SK-N-SH (cell line): ENCODE measurements around the gene SH3GLB2. TPM values are rescaled to one million over a fixed set of nuclear protein-coding genes. Genes with fewer than 3 reads are reported as not detected.

Experiments
- CTCF ChIA-PET: fragments of 300-600, 350-600 bp; formaldehyde crosslinking; extraction: SDS; loops from one replicate; lab custom pipeline; 2021; lab: Yijun Ruan, JAX
- POLR2A ChIA-PET: fragments of 350-600 bp; sonication (Branson Sonifier 250); formaldehyde crosslinking; extraction: SDS; loops from one replicate; lab custom pipeline; 2020; ENCODE audit warnings: antibody characterized with exemption, inconsistent platforms; lab: Yijun Ruan, JAX
- DNase-seq: peaks from one replicate; pipeline ENCODE4 v3.0.0; 2012
- H2AFZ ChIP-seq: fragments of 200-600 bp; sonication (generic); 2 replicates; pipeline ENCODE4 v1.8.1; 2016; ENCODE audit warnings: antibody characterized with exemption, mild to moderate bottlenecking, low read depth
- H3F3A ChIP-seq: fragments of 200-600 bp; sonication (generic); replicated peaks from 2 replicates; pipeline ENCODE3; 2016; ENCODE audit warnings: antibody characterized with exemption, mild to moderate bottlenecking; ENCODE audit not compliant: insufficient read depth
- H3K27ac ChIP-seq, 2 experiments: fragments of 200-500 bp in 1 of 2; fragments of 200-600 bp in 1 of 2; sonication (Bioruptor generic) in 1 of 2; sonication (generic), shearing (Covaris generic) in 1 of 2; 2 replicates each; pipeline versions ENCODE4 v1.5.1 to v1.6.1; 2014 to 2016; ENCODE audit warnings: low read depth in 2 of 2, inconsistent platforms in 1 of 2, low read length in 1 of 2, mild to moderate bottlenecking in 1 of 2, mixed read lengths in 1 of 2
- H3K27me3 ChIP-seq: fragments of 200-600 bp; sonication (generic), shearing (Covaris generic); 2 replicates; pipeline ENCODE4 v1.6.1; 2016; ENCODE audit warnings: mixed run types; ENCODE audit not compliant: insufficient read depth
- H3K36me3 ChIP-seq, 2 experiments: fragments of 200-500 bp in 1 of 2; fragments of 200-600 bp in 1 of 2; sonication (Bioruptor generic) in 1 of 2; sonication (generic) in 1 of 2; replicated peaks in 1 of 2; 2 replicates each; pipeline versions ENCODE3 to v1.5.1; 2014 to 2016; ENCODE audit warnings: low read length in 1 of 2, mild to moderate bottlenecking in 1 of 2; ENCODE audit not compliant: insufficient read depth in 2 of 2, control insufficient read depth in 1 of 2
- H3K4me1 ChIP-seq, 2 experiments: fragments of 200-500 bp in 1 of 2; fragments of 200-600 bp in 1 of 2; sonication (Bioruptor generic) in 1 of 2; sonication (generic), shearing (Covaris generic) in 1 of 2; 2 replicates each; pipeline versions ENCODE4 v1.5.1 to v1.6.1; 2014 to 2016; ENCODE audit warnings: low read depth in 1 of 2, low read length in 1 of 2, mixed run types in 1 of 2; ENCODE audit not compliant: insufficient read depth in 2 of 2, control insufficient read depth in 1 of 2
- H3K4me2 ChIP-seq: fragments of 200-600 bp; sonication (generic), shearing (Covaris generic); 2 replicates; pipeline ENCODE4 v1.6.1; 2017; ENCODE audit warnings: mixed run types
- H3K4me3 ChIP-seq, 2 experiments: fragments of 200-500 bp in 1 of 2; fragments of 200-600 bp in 1 of 2; sonication (Bioruptor generic) in 1 of 2; sonication (generic), shearing (Covaris generic) in 1 of 2; 2 replicates each; pipeline versions ENCODE4 v1.5.1 to v1.8.1; 2014 to 2016; ENCODE audit warnings: low read depth in 2 of 2, inconsistent platforms in 1 of 2, low read length in 1 of 2, mild to moderate bottlenecking in 1 of 2, mixed read lengths in 1 of 2, moderate library complexity in 1 of 2
- H3K79me2 ChIP-seq: fragments of 200-600 bp; sonication (generic); 2 replicates; pipeline ENCODE4 v1.8.1; 2017; ENCODE audit warnings: mild to moderate bottlenecking; ENCODE audit not compliant: insufficient read depth
- H3K9ac ChIP-seq: fragments of 200-600 bp; sonication (generic); 2 replicates; pipeline ENCODE4 v1.6.1; 2017; ENCODE audit warnings: mixed run types
- H3K9me2 ChIP-seq: fragments of 200-600 bp; sonication (generic); 2 replicates; pipeline ENCODE4 v1.6.1; 2017; ENCODE audit warnings: mixed run types
- H3K9me3 ChIP-seq: fragments of 200-600 bp; sonication (generic); 2 replicates; pipeline ENCODE4 v1.6.1; 2017; ENCODE audit warnings: mixed run types, mild to moderate bottlenecking, moderate library complexity
- H4K20me1 ChIP-seq: fragments of 200-600 bp; sonication (generic); 2 replicates; pipeline ENCODE4 v1.6.1; 2017; ENCODE audit warnings: mild to moderate bottlenecking, mixed run types; ENCODE audit not compliant: insufficient read depth
- CHD2 ChIP-seq: fragments of 150-350 bp; IDR thresholded peaks from 2 replicates; pipeline ENCODE4 v1.6.1; 2018; ENCODE audit warnings: low read length; ENCODE audit not compliant: partially characterized antibody
- ELF1 ChIP-seq: IDR thresholded peaks from 2 replicates; pipeline ENCODE4 v1.4.0; 2012
- FOSL2 ChIP-seq: IDR thresholded peaks from 2 replicates; pipeline ENCODE4 v1.4.0; 2012; ENCODE audit warnings: low read depth, mild to moderate bottlenecking, moderate library complexity, borderline replicate concordance
- FOXJ3 ChIP-seq: sonication (generic); formaldehyde crosslinking; IDR thresholded peaks from 2 replicates; pipeline ENCODE4 v1.5.1; 2020; ENCODE audit warnings: mild to moderate bottlenecking, missing genetic modification reagents
- FOXM1 ChIP-seq: IDR thresholded peaks from 2 replicates; pipeline ENCODE4 v1.4.0; 2012; ENCODE audit warnings: low read depth, mild to moderate bottlenecking
- GATA2 ChIP-seq: sonication (generic); formaldehyde crosslinking; IDR thresholded peaks from 2 replicates; pipeline ENCODE4 v1.5.0; 2020; ENCODE audit warnings: mild to moderate bottlenecking, missing genetic modification reagents
- JUND ChIP-seq: IDR thresholded peaks from 2 replicates; pipeline ENCODE4 v1.4.0; 2012
- MEF2A ChIP-seq: IDR thresholded peaks from 2 replicates; pipeline ENCODE4 v1.4.0; 2012; ENCODE audit warnings: low read depth, borderline replicate concordance
- MXI1 ChIP-seq: IDR thresholded peaks from 2 replicates; pipeline ENCODE4 v1.6.1; 2012; ENCODE audit warnings: mild to moderate bottlenecking, low read depth, low read length, improper control_type of control experiment
- NFIC ChIP-seq: IDR thresholded peaks from 2 replicates; pipeline ENCODE4 v1.4.0; 2012; ENCODE audit warnings: borderline replicate concordance
- NRF1 ChIP-seq: IDR thresholded peaks from 2 replicates; pipeline ENCODE4 v1.6.1; 2012; ENCODE audit warnings: low read depth, mild to moderate bottlenecking, low read length
- TAF1 ChIP-seq: IDR thresholded peaks from 2 replicates; pipeline ENCODE4 v1.6.1; 2012; ENCODE audit warnings: low read depth, mild to moderate bottlenecking, low read length, moderate library complexity, borderline replicate concordance
- YY1 ChIP-seq: IDR thresholded peaks from 2 replicates; pipeline ENCODE4 v1.4.0; 2012; ENCODE audit warnings: low read depth, mild to moderate bottlenecking
- WGBS: methylation state at CpG from one replicate; pipeline ENCODE4 v1.1.6; 2017; ENCODE audit warnings: low lambda C conversion rate; 5-methylcytosine and 5-hydroxymethylcytosine counted together
- polyA plus RNA-seq, 3 experiments: library from polyadenylated mRNA; depleted of rRNA; stranded (reverse); fragments of >200 nt; gene quantifications; 2 replicates each; pipeline ENCODE4 v1.2.3, GENCODE V29; 2012
- TF ChIP-seq, protein P1 (sequence below): IDR thresholded peaks from 2 replicates; pipeline ENCODE4; 2012
- TF ChIP-seq, protein P2 (sequence below): IDR thresholded peaks from 2 replicates; pipeline ENCODE4 v1.4.0; 2012; ENCODE audit warnings: low read depth, borderline replicate concordance
- TF ChIP-seq, protein P3 (sequence below): IDR thresholded peaks from 2 replicates; pipeline ENCODE4 v1.4.0; 2012; ENCODE audit warnings: low read depth, borderline replicate concordance
- TF ChIP-seq, protein P4 (sequence below): IDR thresholded peaks from 2 replicates; pipeline ENCODE4 v1.6.1; 2012; ENCODE audit warnings: mild to moderate bottlenecking, low read depth, low read length, moderate library complexity
- TF ChIP-seq, protein P5 (sequence below): fragments of 150-350 bp; IDR thresholded peaks from 2 replicates; pipeline ENCODE4 v1.6.1; 2016; ENCODE audit warnings: mild to moderate bottlenecking, low read depth, low read length
- TF ChIP-seq, protein P6 (sequence below): fragments of 200-600 bp; sonication (generic); IDR thresholded peaks from 2 replicates; pipeline ENCODE4 v1.6.1; 2017; ENCODE audit warnings: antibody characterized with exemption, mild to moderate bottlenecking, moderate library complexity
- TF ChIP-seq, protein P7 (sequence below): fragments of 150-350 bp; IDR thresholded peaks from 2 replicates; pipeline ENCODE4 v1.6.1; 2017; ENCODE audit warnings: antibody characterized with exemption, low read length, low read depth, borderline replicate concordance

Gene SH3GLB2
- polyA plus RNA-seq, 1 of the 3 experiments (the other 2 are of a cell fraction): 94.4 TPM

DNA sequence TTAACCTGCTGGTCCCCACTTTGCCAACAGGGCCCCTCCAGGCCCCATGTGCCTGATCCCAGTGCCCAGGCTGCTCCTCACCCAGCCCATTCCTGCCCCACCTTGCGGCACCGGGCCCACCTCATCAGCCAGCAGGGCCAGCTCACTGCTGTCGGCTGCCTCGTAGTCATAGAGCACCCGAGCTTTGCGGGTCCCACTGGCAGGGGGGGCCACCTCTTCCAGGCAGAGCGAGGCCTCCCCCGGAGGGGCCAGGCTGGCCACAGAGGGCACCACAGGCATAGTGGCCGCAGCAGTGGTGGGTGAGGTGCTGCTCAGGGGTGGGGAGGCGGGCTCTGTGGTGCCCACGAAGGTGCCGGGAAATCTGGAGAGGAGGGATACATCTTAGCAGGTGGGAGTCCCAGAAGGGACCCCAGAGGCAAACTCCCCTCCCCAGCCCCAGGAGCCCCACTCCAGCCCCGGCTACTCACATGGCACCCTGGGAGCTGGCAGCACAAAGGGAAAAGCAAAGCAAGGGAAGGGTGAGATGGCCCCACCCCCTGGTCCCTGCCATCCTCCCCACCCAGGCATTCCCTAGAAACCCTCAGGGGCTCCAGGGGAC, 19.0 kb downstream of the SH3GLB2 start:
- Histone ChIP-seq H3K4me1 (no peaks in the 10 kb centered on the region; a peak in 1 of 4 replicates), H4K20me1 (0 out of 2 replicates have a peak, but pooled peaks cover 3% of the 10 kb centered on the region), H3K4me2 (no peak overlapping the region), H3K27ac (no peak overlapping the region), H3K9me2 (no peaks in the 10 kb centered on the region), H3F3A (peaks cover 8% of the 10 kb centered on the region), H3K4me3 (no peak overlapping the region), H3K9me3 (no peaks in the 10 kb centered on the region), H3K79me2 (no peaks in the 10 kb centered on the region), H3K36me3 (peaks cover 0 to 63% of the 10 kb centered on the region in 2 experiments), H3K9ac (no peak overlapping the region), H2AFZ (no peak overlapping the region), H3K27me3 (no peaks in the 10 kb centered on the region)
- WGBS: 93% methylated on average over 12 of the region's 13 CpGs
- no peak for DNase-seq
- TF ChIP-seq CHD2 (no peak), MEF2A (no peak), FOXJ3 (CRISPR knock-in tag) (no peak), ELF1 (no peak), TAF1 (no peak), YY1 (no peak), JUND (no peak), FOSL2 (no peak), NFIC (no peak), MXI1 (no peak), FOXM1 (no peak), GATA2 (CRISPR knock-in tag) (no peak), NRF1 (no peak)
- TF ChIP-seq, protein P1, sequence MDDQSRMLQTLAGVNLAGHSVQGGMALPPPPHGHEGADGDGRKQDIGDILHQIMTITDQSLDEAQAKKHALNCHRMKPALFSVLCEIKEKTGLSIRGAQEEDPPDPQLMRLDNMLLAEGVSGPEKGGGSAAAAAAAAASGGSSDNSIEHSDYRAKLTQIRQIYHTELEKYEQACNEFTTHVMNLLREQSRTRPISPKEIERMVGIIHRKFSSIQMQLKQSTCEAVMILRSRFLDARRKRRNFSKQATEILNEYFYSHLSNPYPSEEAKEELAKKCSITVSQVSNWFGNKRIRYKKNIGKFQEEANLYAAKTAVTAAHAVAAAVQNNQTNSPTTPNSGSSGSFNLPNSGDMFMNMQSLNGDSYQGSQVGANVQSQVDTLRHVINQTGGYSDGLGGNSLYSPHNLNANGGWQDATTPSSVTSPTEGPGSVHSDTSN: no peak
- TF ChIP-seq, protein P2, sequence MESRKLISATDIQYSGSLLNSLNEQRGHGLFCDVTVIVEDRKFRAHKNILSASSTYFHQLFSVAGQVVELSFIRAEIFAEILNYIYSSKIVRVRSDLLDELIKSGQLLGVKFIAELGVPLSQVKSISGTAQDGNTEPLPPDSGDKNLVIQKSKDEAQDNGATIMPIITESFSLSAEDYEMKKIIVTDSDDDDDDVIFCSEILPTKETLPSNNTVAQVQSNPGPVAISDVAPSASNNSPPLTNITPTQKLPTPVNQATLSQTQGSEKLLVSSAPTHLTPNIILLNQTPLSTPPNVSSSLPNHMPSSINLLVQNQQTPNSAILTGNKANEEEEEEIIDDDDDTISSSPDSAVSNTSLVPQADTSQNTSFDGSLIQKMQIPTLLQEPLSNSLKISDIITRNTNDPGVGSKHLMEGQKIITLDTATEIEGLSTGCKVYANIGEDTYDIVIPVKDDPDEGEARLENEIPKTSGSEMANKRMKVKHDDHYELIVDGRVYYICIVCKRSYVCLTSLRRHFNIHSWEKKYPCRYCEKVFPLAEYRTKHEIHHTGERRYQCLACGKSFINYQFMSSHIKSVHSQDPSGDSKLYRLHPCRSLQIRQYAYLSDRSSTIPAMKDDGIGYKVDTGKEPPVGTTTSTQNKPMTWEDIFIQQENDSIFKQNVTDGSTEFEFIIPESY: no peak
- TF ChIP-seq, protein P3, sequence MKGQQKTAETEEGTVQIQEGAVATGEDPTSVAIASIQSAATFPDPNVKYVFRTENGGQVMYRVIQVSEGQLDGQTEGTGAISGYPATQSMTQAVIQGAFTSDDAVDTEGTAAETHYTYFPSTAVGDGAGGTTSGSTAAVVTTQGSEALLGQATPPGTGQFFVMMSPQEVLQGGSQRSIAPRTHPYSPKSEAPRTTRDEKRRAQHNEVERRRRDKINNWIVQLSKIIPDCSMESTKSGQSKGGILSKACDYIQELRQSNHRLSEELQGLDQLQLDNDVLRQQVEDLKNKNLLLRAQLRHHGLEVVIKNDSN: no peak
- TF ChIP-seq, protein P4, sequence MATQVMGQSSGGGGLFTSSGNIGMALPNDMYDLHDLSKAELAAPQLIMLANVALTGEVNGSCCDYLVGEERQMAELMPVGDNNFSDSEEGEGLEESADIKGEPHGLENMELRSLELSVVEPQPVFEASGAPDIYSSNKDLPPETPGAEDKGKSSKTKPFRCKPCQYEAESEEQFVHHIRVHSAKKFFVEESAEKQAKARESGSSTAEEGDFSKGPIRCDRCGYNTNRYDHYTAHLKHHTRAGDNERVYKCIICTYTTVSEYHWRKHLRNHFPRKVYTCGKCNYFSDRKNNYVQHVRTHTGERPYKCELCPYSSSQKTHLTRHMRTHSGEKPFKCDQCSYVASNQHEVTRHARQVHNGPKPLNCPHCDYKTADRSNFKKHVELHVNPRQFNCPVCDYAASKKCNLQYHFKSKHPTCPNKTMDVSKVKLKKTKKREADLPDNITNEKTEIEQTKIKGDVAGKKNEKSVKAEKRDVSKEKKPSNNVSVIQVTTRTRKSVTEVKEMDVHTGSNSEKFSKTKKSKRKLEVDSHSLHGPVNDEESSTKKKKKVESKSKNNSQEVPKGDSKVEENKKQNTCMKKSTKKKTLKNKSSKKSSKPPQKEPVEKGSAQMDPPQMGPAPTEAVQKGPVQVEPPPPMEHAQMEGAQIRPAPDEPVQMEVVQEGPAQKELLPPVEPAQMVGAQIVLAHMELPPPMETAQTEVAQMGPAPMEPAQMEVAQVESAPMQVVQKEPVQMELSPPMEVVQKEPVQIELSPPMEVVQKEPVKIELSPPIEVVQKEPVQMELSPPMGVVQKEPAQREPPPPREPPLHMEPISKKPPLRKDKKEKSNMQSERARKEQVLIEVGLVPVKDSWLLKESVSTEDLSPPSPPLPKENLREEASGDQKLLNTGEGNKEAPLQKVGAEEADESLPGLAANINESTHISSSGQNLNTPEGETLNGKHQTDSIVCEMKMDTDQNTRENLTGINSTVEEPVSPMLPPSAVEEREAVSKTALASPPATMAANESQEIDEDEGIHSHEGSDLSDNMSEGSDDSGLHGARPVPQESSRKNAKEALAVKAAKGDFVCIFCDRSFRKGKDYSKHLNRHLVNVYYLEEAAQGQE: no peak
- TF ChIP-seq, protein P5, sequence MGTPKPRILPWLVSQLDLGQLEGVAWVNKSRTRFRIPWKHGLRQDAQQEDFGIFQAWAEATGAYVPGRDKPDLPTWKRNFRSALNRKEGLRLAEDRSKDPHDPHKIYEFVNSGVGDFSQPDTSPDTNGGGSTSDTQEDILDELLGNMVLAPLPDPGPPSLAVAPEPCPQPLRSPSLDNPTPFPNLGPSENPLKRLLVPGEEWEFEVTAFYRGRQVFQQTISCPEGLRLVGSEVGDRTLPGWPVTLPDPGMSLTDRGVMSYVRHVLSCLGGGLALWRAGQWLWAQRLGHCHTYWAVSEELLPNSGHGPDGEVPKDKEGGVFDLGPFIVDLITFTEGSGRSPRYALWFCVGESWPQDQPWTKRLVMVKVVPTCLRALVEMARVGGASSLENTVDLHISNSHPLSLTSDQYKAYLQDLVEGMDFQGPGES: no peak
- TF ChIP-seq, protein P6, sequence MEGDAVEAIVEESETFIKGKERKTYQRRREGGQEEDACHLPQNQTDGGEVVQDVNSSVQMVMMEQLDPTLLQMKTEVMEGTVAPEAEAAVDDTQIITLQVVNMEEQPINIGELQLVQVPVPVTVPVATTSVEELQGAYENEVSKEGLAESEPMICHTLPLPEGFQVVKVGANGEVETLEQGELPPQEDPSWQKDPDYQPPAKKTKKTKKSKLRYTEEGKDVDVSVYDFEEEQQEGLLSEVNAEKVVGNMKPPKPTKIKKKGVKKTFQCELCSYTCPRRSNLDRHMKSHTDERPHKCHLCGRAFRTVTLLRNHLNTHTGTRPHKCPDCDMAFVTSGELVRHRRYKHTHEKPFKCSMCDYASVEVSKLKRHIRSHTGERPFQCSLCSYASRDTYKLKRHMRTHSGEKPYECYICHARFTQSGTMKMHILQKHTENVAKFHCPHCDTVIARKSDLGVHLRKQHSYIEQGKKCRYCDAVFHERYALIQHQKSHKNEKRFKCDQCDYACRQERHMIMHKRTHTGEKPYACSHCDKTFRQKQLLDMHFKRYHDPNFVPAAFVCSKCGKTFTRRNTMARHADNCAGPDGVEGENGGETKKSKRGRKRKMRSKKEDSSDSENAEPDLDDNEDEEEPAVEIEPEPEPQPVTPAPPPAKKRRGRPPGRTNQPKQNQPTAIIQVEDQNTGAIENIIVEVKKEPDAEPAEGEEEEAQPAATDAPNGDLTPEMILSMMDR: no peak
- TF ChIP-seq, protein P7, sequence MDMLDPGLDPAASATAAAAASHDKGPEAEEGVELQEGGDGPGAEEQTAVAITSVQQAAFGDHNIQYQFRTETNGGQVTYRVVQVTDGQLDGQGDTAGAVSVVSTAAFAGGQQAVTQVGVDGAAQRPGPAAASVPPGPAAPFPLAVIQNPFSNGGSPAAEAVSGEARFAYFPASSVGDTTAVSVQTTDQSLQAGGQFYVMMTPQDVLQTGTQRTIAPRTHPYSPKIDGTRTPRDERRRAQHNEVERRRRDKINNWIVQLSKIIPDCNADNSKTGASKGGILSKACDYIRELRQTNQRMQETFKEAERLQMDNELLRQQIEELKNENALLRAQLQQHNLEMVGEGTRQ: no peak
- ChIA-PET CTCF (interaction anchor here (1.2 to 4.7 kb wide), 4 partner anchors 8 to 16 kb away, joined by 3 to 37 read pairs (median 6); no protein-coding TSS in a partner anchor), POLR2A (no interaction called here)
